ENCODE data around the gene AP2S1.

DNA sequence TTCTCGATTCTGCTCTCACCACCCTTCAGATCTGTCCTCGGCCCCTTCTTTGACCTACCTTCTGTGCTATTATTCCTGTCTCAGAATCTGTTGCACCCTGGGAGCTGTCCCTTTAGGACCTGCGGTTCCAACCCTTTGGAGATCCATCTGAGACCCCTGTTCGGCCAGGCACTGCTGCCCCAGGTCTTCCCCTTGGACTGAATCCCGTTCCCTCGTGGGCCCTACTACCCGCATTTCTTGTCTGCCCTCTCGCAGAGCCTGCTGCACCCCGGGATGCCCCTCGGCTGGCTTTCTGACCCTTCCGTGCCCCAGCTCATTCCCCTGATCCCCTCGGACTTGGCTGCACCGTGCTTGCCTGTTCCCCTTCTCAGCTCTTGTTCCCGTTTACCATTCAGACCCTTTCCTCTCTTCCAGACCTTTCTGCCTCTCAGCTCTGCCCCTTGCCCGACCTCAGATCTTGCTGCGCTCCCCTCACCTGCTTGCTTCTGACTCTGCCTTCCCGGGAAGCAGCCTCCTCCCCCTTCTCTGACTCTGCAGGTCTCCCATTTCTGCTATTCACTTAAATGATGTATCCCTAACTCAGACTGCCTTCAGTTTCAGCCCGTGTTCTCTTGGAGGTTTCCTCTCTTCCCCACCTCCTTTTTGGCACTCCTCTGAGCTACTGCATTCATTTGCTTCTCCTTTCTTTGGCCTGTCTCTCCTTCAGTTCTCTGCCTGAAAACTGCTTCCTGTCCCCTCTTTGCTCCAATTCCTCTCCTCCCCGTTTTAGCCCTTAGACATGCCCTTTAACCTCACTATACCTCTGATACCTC, 11.3 kb upstream of the AP2S1 start:
- TF ChIP-seq CTCF (IDR thresholded peaks at IDR 0.05), result no peak
- no peak for TF ChIP-seq POLR2A (IDR thresholded peaks at IDR 0.05)
